NCI-H748 treated with DMSO at 0.1 percent for 48 hours (cell line): ENCODE data around the gene GPD2.
"Not testable (repeated sequence)": the region's sequence is repeated elsewhere in the genome, so short reads cannot be mapped to it uniquely, and the experiment has no call there.

ENCODE experiments used
- DNase-seq: peaks from one replicate; lab custom pipeline; 2025; lab: John Stamatoyannopoulos, UW

The GPD2 gene

GRCh38 chr2:156590085-156590739, 154.0 kb downstream of the GPD2 start:
- no peak for DNase-seq

DNA sequence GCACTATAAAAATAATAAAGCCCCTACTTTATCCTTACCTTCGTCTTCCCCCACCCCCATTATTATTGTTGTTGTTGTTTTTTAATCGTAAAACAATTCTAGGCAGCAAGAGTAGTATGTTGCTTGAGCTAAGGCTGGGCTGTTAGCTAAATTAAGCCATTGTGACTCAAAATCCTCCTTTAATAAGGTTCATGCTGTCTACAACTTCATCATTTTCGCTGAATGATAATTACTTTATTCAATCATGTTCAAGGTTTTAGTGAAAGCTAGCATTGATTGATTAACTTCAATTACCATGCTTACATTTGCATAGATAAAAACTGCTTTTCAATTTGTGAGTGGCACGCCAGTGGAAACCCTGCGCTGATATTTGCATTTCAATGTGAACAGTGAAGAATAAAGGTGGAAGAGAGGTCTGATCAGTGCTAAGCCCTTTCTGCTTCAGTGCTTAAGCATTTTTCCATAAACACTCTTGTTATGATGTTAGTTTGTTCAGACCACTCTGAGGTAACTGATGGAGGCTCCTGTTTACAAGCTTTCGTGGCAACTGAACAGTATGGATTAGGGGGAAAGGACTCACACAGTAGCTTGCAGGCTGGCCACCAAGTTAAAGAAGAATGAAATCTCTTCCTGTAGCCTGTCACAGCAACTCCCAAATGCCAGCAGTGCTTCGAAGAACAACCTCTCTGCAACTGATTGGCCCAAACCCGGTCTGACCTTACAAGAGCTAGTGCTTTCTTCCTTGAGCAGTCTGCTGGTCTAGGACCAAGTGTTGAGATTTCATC, 156.8 kb downstream of the GPD2 start:
- no peak for DNase-seq

DNA sequence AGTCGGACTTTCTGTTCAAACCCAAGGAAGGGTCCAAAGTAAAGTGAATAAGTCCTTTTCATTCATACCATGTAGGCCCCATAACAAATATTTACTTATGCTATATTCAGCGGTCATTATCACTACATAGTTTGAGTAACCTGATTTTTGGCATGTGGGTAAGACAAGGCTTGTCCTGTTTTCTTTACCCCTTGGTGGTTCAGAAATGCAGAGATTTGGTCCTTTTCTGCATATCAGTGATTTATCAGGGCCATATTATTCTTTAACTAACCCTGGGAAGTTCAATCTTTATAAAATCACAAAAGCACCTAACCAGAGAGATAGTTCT, 157.4 kb downstream of the GPD2 start:
- DNase-seq = no peak

DNA sequence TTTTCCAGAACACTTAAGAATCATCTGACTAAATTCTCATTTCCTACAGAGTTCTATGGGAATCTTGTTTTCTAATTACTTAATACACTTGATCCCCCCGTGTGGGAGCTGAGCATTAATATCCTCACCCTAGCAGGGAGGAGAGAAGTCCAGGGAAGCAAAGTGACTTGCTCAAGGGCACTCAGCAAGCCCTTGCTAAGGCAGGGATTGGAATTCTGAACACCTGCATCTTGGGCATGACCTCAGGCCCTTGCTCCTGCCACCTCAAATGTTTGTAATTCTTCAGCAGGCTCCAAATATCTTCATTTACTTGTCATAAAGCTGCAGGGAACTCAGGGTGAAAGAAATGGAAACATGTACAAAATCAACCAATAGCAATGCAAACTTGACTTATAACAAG, 162.4 kb downstream of the GPD2 start:
- DNase-seq = no peak

DNA sequence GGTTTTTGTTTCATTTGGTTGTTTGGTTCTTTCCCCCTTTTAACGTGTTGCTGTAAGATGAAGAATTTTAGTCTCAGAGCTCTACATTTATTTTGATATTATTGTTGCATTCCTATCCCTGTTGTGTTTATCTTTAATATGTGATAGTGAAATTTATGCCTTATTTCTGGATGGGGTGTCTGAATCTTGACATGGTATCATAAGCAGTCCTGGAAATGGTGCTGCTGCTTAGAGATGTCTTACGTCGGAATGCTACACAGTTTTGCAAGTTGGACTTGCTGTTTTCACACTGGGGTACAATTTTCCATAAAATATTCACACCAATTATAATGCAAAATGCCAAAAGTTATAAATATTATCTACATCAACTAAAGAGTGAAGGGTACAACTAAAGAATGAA, 164.0 kb downstream of the GPD2 start:
- no peak for DNase-seq

DNA sequence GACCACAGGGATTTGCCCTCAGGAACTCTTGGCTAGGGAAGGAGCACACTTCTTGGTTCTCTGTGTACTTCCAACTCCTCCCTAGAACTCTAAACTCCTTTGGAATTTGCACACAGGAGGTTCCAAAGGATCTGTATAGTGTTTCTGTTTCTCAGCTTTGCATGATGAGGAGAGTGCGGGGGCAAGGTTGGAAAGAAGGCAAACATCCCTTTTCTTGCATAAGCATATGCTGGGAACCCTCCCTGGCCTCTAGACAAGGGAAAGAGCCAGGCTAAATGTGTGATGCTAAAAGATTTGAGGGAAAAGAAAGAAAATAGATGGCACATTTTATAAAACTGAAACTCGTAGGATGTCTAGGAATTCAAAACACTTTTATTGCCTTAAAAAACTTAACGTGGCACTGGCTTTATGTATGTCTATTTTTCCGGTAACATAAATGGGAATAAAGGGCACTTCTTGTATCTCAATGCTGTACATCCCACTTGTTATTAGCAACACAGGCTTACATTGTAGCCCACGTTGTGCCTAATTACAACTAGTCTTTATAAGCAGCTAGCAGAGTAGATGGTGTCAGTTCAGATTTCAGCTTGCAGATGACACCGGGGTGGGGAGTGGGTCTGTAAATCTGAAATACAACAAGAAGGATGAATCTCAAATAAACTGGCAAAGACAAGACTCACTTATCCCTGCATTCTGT, 165.8 kb downstream of the GPD2 start:
- DNase-seq = no peak

DNA sequence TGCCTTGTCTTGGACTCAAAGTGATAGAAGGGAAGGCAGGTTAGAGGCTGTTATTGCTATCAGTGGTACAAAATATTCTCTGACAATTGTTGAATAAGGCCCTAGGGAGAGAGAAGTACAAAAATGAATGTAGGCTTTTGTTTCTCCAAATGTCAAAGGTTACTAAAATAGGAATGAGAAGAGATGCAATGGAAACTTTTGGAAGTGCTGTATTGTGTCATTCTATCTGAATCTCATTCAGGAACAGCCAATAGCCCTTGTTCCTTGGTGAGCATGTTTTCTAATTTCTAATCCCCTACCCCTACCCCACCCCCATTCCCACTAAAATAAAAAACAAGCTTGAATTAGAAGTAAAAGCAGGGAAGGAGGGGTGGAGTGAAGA, 166.4 kb downstream of the GPD2 start:
- no peak for DNase-seq

DNA sequence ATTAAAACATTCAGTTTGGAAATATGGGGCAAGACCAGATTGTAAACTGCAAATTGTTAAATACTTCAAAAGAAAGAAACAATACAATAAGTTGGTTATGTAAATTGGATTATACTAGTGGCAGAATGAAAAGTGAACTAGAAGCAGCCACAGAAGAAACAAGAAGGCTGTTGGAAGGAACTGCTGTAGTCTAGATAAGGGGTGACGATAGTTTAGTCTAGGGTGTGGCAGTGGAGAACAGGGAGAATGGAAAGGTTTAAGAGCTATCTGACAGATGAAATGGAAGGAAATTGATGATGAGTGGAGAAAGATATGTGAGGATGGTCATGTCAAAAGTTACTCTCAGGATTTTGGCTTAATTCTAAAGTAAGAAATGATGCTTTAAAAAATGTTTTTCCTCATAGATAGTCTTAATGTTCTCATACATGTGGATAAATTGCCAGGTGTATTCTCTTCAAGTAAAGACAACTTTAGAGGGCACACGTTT, 179.7 kb downstream of the GPD2 start:
- no peak for DNase-seq

DNA sequence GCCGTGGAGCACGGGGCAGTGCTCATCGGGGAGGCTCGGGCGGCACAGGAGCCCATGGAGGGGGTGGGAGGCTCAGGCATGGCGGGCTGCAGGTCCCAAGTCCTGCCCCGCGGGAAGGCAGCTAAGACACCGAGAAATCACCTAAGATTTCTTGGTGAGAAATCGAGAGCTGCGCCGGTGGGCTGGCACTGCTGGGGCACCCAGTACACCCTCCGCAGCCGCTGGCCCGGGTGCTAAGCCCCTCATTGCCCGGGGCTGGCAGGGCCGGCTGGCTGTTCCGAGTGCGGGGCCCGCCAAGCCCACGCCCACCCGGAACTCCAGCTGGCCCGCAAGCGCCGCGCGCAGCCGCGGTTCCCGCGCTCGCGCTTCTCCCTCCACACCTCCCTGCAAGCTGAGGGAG, 181.9 kb downstream of the GPD2 start:
- DNase-seq = not testable (repeated sequence)

DNA sequence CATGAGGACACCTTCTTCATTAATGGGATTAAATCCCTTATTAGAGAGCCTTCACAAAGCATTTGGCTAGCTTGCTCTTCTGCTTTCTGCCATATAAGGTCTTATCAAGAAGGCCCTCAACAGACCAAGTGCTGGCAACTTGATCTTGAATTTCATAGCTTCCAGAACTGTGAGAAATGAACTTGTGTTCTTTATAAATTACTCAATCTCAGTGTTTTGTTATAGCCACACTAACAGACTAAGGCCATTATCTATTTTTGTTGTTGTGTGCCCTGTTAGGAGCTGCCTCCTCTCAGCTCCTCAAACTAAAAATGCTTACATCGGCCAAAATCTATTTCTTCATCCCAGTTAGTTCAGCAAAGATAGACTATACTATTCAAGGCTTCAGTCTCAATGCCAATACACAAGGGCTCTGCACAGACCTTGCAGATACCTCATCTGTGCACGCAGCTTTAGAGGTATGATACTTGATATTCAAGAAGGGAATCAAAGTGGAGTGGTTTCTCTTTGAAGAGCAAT, 182.9 kb downstream of the GPD2 start:
- no peak for DNase-seq

- no peak for DNase-seq
These were observed 186.3 kb downstream of the GPD2 start for GRCh38 chr2:156622491-156622890.

DNA sequence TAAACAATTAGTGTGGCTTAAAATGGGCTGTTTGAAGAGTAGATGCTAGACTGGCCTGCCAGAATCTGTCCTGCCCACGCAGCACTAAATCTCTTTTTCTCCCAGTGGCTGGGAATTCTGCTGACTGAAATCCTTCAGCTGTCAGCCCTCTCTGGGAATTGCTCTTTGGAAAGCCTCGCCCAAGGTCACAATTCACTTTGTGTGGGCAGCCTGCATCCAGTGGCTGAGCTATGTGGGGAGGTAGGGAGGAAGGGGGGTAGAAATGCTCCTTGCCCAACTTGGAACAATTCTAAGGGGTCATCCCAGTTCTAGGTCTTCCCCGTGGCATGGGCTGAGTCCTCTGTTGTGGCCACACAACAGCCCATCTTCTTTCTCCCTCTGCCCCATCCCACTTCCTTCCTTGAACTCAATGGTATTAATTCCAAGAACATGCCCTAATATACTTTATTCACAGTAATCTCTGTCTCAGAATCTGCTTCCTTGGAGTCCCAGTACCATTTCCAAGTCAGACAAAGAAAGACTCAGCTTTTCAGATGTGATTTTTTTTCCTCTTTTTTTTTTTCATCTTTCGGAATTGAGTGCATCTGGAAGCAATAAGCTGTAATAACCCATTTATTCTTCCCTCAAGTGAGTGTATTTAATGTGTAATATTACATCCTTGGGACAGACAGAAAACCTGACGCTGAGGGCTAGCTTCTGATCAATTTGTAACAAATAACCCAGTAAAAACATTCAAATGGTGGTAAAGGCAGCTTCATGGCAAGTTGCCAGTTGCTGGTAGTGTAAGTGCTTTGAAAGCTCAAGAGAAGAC, 189.4 kb downstream of the GPD2 start:
- no peak for DNase-seq

GRCh38 chr2:156626931-156627330, 190.8 kb downstream of the GPD2 start:
- DNase-seq = no peak

DNA sequence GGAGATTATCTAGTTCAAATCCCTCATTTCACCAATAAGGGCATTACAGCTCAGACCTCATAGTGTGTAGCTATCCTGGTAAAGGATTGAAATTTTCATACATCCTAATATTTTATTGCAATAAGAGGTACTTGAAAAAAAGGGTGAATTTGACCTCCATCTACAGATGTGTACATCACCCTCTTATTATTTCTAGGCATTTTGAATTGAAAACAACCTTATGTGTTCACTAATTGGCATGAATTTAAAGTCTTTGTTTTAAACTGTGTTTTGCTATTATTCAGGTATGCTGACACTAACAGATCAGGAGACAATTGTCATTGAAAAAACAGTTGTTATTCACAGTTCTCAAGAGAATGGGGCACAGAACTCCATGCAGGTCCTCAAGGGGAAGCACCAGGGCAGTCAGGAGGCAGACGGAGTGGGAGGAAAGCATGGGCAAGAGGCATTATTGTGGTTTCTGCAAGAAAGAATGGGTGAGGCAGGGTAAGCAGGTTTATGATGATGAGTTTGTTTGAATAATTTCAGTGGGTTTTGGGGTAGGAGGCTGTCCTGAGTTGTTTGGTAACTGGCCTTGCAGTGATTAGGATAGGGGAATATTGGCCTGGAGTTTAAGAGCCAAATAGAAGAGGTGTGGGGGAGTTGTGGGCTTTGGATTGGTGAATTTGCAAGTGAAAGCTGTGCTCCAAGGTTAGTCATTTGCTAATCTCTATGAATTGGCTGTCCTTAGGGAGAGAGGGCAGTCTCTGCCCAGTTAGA, 194.6 kb downstream of the GPD2 start:
- DNase-seq = no peak

- DNase-seq = no peak
These were observed 199.5 kb downstream of the GPD2 start for GRCh38 chr2:156635646-156636045.
